HG03025 (cell line): ENCODE results near the gene WWOX.

ENCODE experiments used
- ATAC-seq: cut with Tn5 transposase; IDR thresholded peaks from one replicate; pipeline ENCODE4 v1.9.1; 2021; ENCODE audit warnings: mild to moderate bottlenecking, moderate library complexity; ENCODE audit not compliant: unreplicated experiment, low FRiP score

Gene WWOX

GRCh38 chr16:79008036-79008868 lies 908.8 kb downstream of the WWOX start:
- no peak for ATAC-seq

- no peak for ATAC-seq
Measured at GRCh38 chr16:79008869-79009179, 909.4 kb downstream of the WWOX start.

- ATAC-seq: no peak
Measured at GRCh38 chr16:79009896-79010295, 910.4 kb downstream of the WWOX start.

GRCh38 chr16:79011282-79011681 lies 911.8 kb downstream of the WWOX start:
- no peak for ATAC-seq

- no peak for ATAC-seq
Measured at GRCh38 chr16:79012671-79013434, 913.4 kb downstream of the WWOX start.

GRCh38 chr16:79013930-79014660 lies 914.6 kb downstream of the WWOX start:
- no peak for ATAC-seq

GRCh38 chr16:79018650-79019429 lies 919.4 kb downstream of the WWOX start:
- no peak for ATAC-seq

GRCh38 chr16:79019431-79019830 lies 920.0 kb downstream of the WWOX start:
- no peak for ATAC-seq

GRCh38 chr16:79021991-79022630 lies 922.7 kb downstream of the WWOX start:
- no peak for ATAC-seq

- ATAC-seq: no peak
Measured at GRCh38 chr16:79026117-79026516, 926.7 kb downstream of the WWOX start.

GRCh38 chr16:79036541-79036940 lies 937.1 kb downstream of the WWOX start:
- no peak for ATAC-seq

GRCh38 chr16:79037521-79038373 lies 938.3 kb downstream of the WWOX start:
- no peak for ATAC-seq

- ATAC-seq: no peak
Measured at GRCh38 chr16:79041206-79041605, 941.8 kb downstream of the WWOX start.

- ATAC-seq: no peak
Measured at GRCh38 chr16:79042141-79042540, 942.7 kb downstream of the WWOX start.

- ATAC-seq: no peak
Measured at GRCh38 chr16:79042886-79043285, 943.4 kb downstream of the WWOX start.

- no peak for ATAC-seq
Measured at GRCh38 chr16:79045191-79045590, 945.7 kb downstream of the WWOX start.

GRCh38 chr16:79047337-79047736 lies 947.9 kb downstream of the WWOX start:
- no peak for ATAC-seq

- ATAC-seq: no peak
Measured at GRCh38 chr16:79049040-79049439, 949.6 kb downstream of the WWOX start.

GRCh38 chr16:79050063-79050462 lies 950.6 kb downstream of the WWOX start:
- ATAC-seq: no peak
